Measurements from ENCODE around the gene ATP9A. TPM values are rescaled to one million over a fixed set of nuclear protein-coding genes. Genes with fewer than 3 reads are reported as not detected.

The ATP9A gene
- total and polyA plus RNA-seq, 2 of the 8 experiments (the other 6 are each of a cell fraction or from before 2014, with no cell fraction given): 5.0 to 6.4 TPM

- no peaks in the 10 kb centered on the region for H4K20me1 ChIP-seq (replicated peaks in 1 of 2; ENCODE audit: control insufficient read depth in 1 of 2, insufficient read depth in 2 of 2, low read length in 2 of 2)
- no peaks in the 10 kb centered on the region for H3K79me2 ChIP-seq (ENCODE audit: control insufficient read depth in 1 of 2, insufficient read depth in 2 of 2, low read length in 2 of 2)
- H3K27me3 ChIP-seq (replicated peaks in 1 of 4; ENCODE audit: control insufficient read depth in 3 of 4, extremely low read depth in 1 of 4, insufficient read depth in 3 of 4, low read length in 3 of 4): no peaks in the 10 kb centered on the region
- DNase-seq (ENCODE audit: low read depth in 1 of 2, low spot score in 2 of 2) (no peak), FAIRE-seq (no peak)
- peaks cover 0 to 8% (median 2%) of the 10 kb centered on the region in 4 experiments; a peak in 5 of 7 replicates for H3K4me1 ChIP-seq (replicated peaks in 1 of 4; ENCODE audit: control insufficient read depth in 3 of 4, insufficient read depth in 4 of 4, low read length in 3 of 4)
- ChIA-PET POLR2A (ENCODE audit: partially characterized antibody) (interaction anchor here (1.5 kb wide), 1 partner anchor 14 kb away, joined by 4 read pairs; no protein-coding TSS in a partner anchor), CTCF (ENCODE audit: partially characterized antibody) (interaction anchor here (0.7 to 4.5 kb wide), 33 partner anchors 9 to 614 kb away, joined by 3 to 34 read pairs (median 6); no protein-coding TSS in a partner anchor)
- H2BK20ac ChIP-seq (ENCODE audit: low read length): no peak overlapping the region
- WGBS, 2 experiments (ENCODE audit: extremely low coverage in 1 of 2, insufficient coverage in 1 of 2, insufficient read length in 1 of 2, insufficient replicate concordance in 2 of 2, low coverage in 1 of 2, low lambda C conversion rate in 2 of 2, missing lambda C conversion rate in 1 of 2): 72% methylated on average over 8 of the region's 8 CpGs; no CpG with 5 or more reads in 1 of the 2 experiments
- H3K23me2 ChIP-seq (ENCODE audit: low read depth, low read length): no peaks in the 10 kb centered on the region
- H4K5ac ChIP-seq (ENCODE audit: insufficient read length, low read depth, low read length): no peak overlapping the region
- no peak overlapping the region for H3K14ac ChIP-seq (ENCODE audit: insufficient read length)
- H3K36me3 ChIP-seq (ENCODE audit: control insufficient read depth in 2 of 4, insufficient read depth in 4 of 4, low read length in 3 of 4): no peaks in the 10 kb centered on the region
- no peak overlapping the region for H3K27ac ChIP-seq (ENCODE audit: low read depth, low read length)
- H3K18ac ChIP-seq (ENCODE audit: extremely low read depth, low read length): no peak overlapping the region
- no peak overlapping the region for H2BK120ac ChIP-seq (replicated peaks; ENCODE audit: low read depth, low read length)
- no peak overlapping the region for H3K4ac ChIP-seq (replicated peaks; ENCODE audit: insufficient read length, low read depth, low read length)
- no peak overlapping the region for H3K4me2 ChIP-seq (ENCODE audit: insufficient read depth in 1 of 2, low read depth in 2 of 2, low read length in 2 of 2)
- H4K8ac ChIP-seq (ENCODE audit: extremely low read depth, insufficient read depth, low read length): no peak overlapping the region
- H2BK5ac ChIP-seq (ENCODE audit: low read depth, low read length): no peak overlapping the region
- H2AK5ac ChIP-seq (ENCODE audit: low read depth, low read length): no peak overlapping the region; the same call in 1 of the 2 replicates
- H3K56ac ChIP-seq (replicated peaks; ENCODE audit: insufficient read length, low read depth, low read length): no peak overlapping the region
- H3K9ac ChIP-seq (replicated peaks in 1 of 4; ENCODE audit: extremely low read depth in 1 of 4, low read depth in 3 of 4, low read length in 3 of 4): no peak overlapping the region
- no peaks in the 10 kb centered on the region for H3K79me1 ChIP-seq (ENCODE audit: low read depth, low read length)
- H3K4me3 ChIP-seq (ENCODE audit: extremely low read depth in 1 of 4, insufficient read depth in 2 of 4, low read depth in 3 of 4, low read length in 4 of 4): no peak overlapping the region
- no peak overlapping the region for H2AFZ ChIP-seq (ENCODE audit: low read length)
- H2BK12ac ChIP-seq (ENCODE audit: low read depth, low read length): no peak overlapping the region
- no peak overlapping the region for H2BK15ac ChIP-seq (ENCODE audit: low read length)
- H4K91ac ChIP-seq (replicated peaks; ENCODE audit: insufficient read length, low read length): no peak overlapping the region
- no peak overlapping the region for H3K23ac ChIP-seq (ENCODE audit: insufficient read length)
- H3K9me3 ChIP-seq (ENCODE audit: insufficient read depth in 2 of 2, low read depth in 1 of 2, low read length in 1 of 2): no peaks in the 10 kb centered on the region
- no peak for TF ChIP-seq GTF2F1 (IDR thresholded peaks at IDR 0.05; ENCODE audit: borderline replicate concordance, low read depth, low read length)
- TF ChIP-seq SUZ12 (IDR thresholded peaks at IDR 0.05; ENCODE audit: low read length): no peak
- no peak for TF ChIP-seq RNF2 (IDR thresholded peaks at IDR 0.05; ENCODE audit: borderline replicate concordance, low read depth, low read length, missing control alignments, poor library complexity, severe bottlenecking)
- TF ChIP-seq NRF1 (IDR thresholded peaks at IDR 0.05; ENCODE audit: low read depth, low read length): no peak
- TF ChIP-seq POLR2AphosphoS5 (IDR thresholded peaks at IDR 0.05; ENCODE audit: low read depth, low read length): no peak
- no peak for TF ChIP-seq HDAC2 (IDR thresholded peaks at IDR 0.05; ENCODE audit: borderline replicate concordance in 1 of 2, low read depth in 2 of 2, low read length in 2 of 2)
- TF ChIP-seq CTCF (IDR thresholded peaks at IDR 0.05; ENCODE audit: control extremely low read depth in 1 of 3, insufficient read depth in 1 of 3, low read depth in 1 of 3, low read length in 3 of 3): no peak
- TF ChIP-seq BCL11A (IDR thresholded peaks at IDR 0.05; ENCODE audit: low read depth in 2 of 2, low read length in 2 of 2): no peak
- TF ChIP-seq USF2 (IDR thresholded peaks at IDR 0.05; ENCODE audit: low read length): no peak
Observed at GRCh38 chr20:51595744-51596143, 172.4 kb downstream of the ATP9A start.

Data from H1 (cell line).